Mucosa of descending colon (tissue), 3 donors: ENCODE measurements around the gene FOXL1. TPM values are rescaled to one million over a fixed set of nuclear protein-coding genes. Genes with fewer than 3 reads are reported as not detected.

Experiments
- ATAC-seq: fragments of 200-7000 bp; cut with Tn5 transposase; one replicate; pipeline ENCODE4 v1.9.1; 2020; ENCODE audit warnings: mild to moderate bottlenecking, moderate library complexity
- DNase-seq, 3 donors: peaks; one replicate each; pipeline ENCODE4 v3.0.0-alpha.2; 2020
- H3K36me3 ChIP-seq: fragments of 200-600 bp; one replicate; pipeline ENCODE4 v1.8.0; 2021; ENCODE audit warnings: low read depth, mild to moderate bottlenecking
- H3K4me1 ChIP-seq: fragments of 200-600 bp; one replicate; pipeline ENCODE4 v1.8.0; 2021; ENCODE audit warnings: low read depth, mild to moderate bottlenecking
- H3K4me3 ChIP-seq: fragments of 200-600 bp; one replicate; pipeline ENCODE4 v1.8.0; 2021; ENCODE audit warnings: mild to moderate bottlenecking
- H3K9me3 ChIP-seq: fragments of 200-600 bp; one replicate; pipeline ENCODE4 v1.8.0; 2021; ENCODE audit warnings: mild to moderate bottlenecking
- intact Hi-C, 2 donors: fragments of 100-400 bp; cut with DNase I in 1 of 2; cut with micrococcal nuclease in 1 of 2; formaldehyde crosslinking; loops; one replicate each; pipeline versions ENCODE4 v1.11.0 to v1.11.1; 2022; cut with DNase I, micrococcal nuclease
- total RNA-seq, 3 donors: library from RNA; stranded (reverse); fragmentation: NEBNext Ultra II Directional in 2 of 3; extraction: Animal tissue kit (Norgen Biotek cat#: 25700) in 2 of 3; gene quantifications; one replicate each; pipeline versions ENCODE4 v1.2.1 to v1.2.4, GENCODE V29; 2021 to 2023
- TF ChIP-seq, protein P1 (sequence below): fragments of 200-600 bp; IDR thresholded peaks from one replicate; pipeline ENCODE4 v1.8.0; 2022; ENCODE audit warnings: antibody characterized with exemption, mild to moderate bottlenecking
- donor health status: DM: no; HTN: no; CAD: no; lungs with moderate emphysema.
- donor health status: DM: no; HTN: no; CAD: no.
- donor health status: DM: no; HTN: yes; CAD: no.

FOXL1 gene
- total RNA-seq, 3 donors from 2014 or later = 1.1 to 3.6 (median 2.4) TPM

GRCh38 chr16:86532526-86532815 is 45.9 kb upstream of the FOXL1 start:
- no peaks in the 10 kb centered on the region for H3K9me3 ChIP-seq
- no peak for ATAC-seq
- H3K4me3 ChIP-seq = no peak overlapping the region
- TF ChIP-seq, protein P1, sequence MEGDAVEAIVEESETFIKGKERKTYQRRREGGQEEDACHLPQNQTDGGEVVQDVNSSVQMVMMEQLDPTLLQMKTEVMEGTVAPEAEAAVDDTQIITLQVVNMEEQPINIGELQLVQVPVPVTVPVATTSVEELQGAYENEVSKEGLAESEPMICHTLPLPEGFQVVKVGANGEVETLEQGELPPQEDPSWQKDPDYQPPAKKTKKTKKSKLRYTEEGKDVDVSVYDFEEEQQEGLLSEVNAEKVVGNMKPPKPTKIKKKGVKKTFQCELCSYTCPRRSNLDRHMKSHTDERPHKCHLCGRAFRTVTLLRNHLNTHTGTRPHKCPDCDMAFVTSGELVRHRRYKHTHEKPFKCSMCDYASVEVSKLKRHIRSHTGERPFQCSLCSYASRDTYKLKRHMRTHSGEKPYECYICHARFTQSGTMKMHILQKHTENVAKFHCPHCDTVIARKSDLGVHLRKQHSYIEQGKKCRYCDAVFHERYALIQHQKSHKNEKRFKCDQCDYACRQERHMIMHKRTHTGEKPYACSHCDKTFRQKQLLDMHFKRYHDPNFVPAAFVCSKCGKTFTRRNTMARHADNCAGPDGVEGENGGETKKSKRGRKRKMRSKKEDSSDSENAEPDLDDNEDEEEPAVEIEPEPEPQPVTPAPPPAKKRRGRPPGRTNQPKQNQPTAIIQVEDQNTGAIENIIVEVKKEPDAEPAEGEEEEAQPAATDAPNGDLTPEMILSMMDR = no peak
- H3K4me1 ChIP-seq = no peaks in the 10 kb centered on the region
- DNase-seq = no peak
- intact Hi-C loops = no loop called here
- H3K36me3 ChIP-seq = no peaks in the 10 kb centered on the region

- no peak for DNase-seq
- no peaks in the 10 kb centered on the region for H3K4me1 ChIP-seq
- TF ChIP-seq, protein P1 = no peak
- intact Hi-C loops = no loop called here
- no peaks in the 10 kb centered on the region for H3K9me3 ChIP-seq
- no peak overlapping the region for H3K4me3 ChIP-seq
- no peak for ATAC-seq
- H3K36me3 ChIP-seq = no peaks in the 10 kb centered on the region
These were observed 45.3 kb upstream of the FOXL1 start for GRCh38 chr16:86533076-86533475.

- Histone ChIP-seq H3K36me3 (no peaks in the 10 kb centered on the region), H3K9me3 (no peaks in the 10 kb centered on the region), H3K4me3 (no peak overlapping the region), H3K4me1 (no peaks in the 10 kb centered on the region)
- TF ChIP-seq, protein P1 = no peak
- intact Hi-C loops = no loop called here
- ATAC-seq = no peak
- no peak for DNase-seq
These were observed 44.5 kb upstream of the FOXL1 start for GRCh38 chr16:86533767-86534351.

- intact Hi-C loops = no loop called here
- H3K4me1 ChIP-seq = no peaks in the 10 kb centered on the region
- TF ChIP-seq, protein P1 = no peak
- no peaks in the 10 kb centered on the region for H3K36me3 ChIP-seq
- H3K9me3 ChIP-seq = no peaks in the 10 kb centered on the region
- no peak overlapping the region for H3K4me3 ChIP-seq
- DNase-seq (no peak), ATAC-seq (no peak)
These were observed 43.4 kb upstream of the FOXL1 start for GRCh38 chr16:86534779-86535615.

- H3K36me3 ChIP-seq = peaks cover 2% of the 10 kb centered on the region
- intact Hi-C loops = no loop called here
- DNase-seq = no peak
- H3K4me3 ChIP-seq = no peak overlapping the region
- no peaks in the 10 kb centered on the region for H3K4me1 ChIP-seq
- TF ChIP-seq, protein P1 = no peak
- H3K9me3 ChIP-seq = no peaks in the 10 kb centered on the region
- ATAC-seq = no peak
These were observed 41.7 kb upstream of the FOXL1 start for GRCh38 chr16:86536621-86537020.
